H1 (cell line): ENCODE data around the gene SYPL1.

ENCODE experiments used
- BCL11A ChIP-seq, 2 experiments: IDR thresholded peaks; one replicate each; pipeline ENCODE4 v1.6.1; 2011; ENCODE audit warnings: low read depth in 2 of 2, low read length in 2 of 2, mild to moderate bottlenecking in 2 of 2
- CEBPB ChIP-seq: IDR thresholded peaks from 2 replicates; pipeline ENCODE4 v1.6.1; 2012; ENCODE audit warnings: low read depth, low read length
- CTCF ChIP-seq, 3 experiments: IDR thresholded peaks; 1 replicate in 2 of 3; 2 replicates in 1 of 3; pipeline versions ENCODE4 v1.5.1 to v1.6.1; 2011; ENCODE audit warnings: low read length in 3 of 3, mild to moderate bottlenecking in 3 of 3, inconsistent platforms in 2 of 3, low read depth in 1 of 3, moderate library complexity in 1 of 3; ENCODE audit not compliant: insufficient read depth in 1 of 3; ENCODE audit errors: control extremely low read depth in 1 of 3
- EP300 ChIP-seq, 2 experiments: IDR thresholded peaks; 1 replicate in 1 of 2; 2 replicates in 1 of 2; pipeline ENCODE4 v1.6.1; 2011 to 2012; ENCODE audit warnings: low read depth in 2 of 2, low read length in 2 of 2, mild to moderate bottlenecking in 2 of 2, borderline replicate concordance in 1 of 2, inconsistent platforms in 1 of 2, moderate library complexity in 1 of 2
- EZH2 ChIP-seq: fragments of 200-600 bp; sonication (generic); IDR thresholded peaks from 2 replicates; pipeline ENCODE4 v1.7.1; 2012; ENCODE audit warnings: low read depth, mild to moderate bottlenecking, moderate library complexity, low read length, inconsistent platforms; ENCODE audit not compliant: severe bottlenecking
- KDM4A ChIP-seq: IDR thresholded peaks from one replicate; pipeline ENCODE4 v1.7.1; 2012; ENCODE audit warnings: low read depth, mild to moderate bottlenecking, moderate library complexity, low read length, inconsistent platforms; ENCODE audit not compliant: severe bottlenecking
- SUZ12 ChIP-seq: fragments of 200-600 bp; sonication (generic); IDR thresholded peaks from 2 replicates; pipeline ENCODE4 v1.6.1; 2012; ENCODE audit warnings: mild to moderate bottlenecking, inconsistent platforms, low read length, moderate library complexity, mixed read lengths

GRCh38 chr7:106110238-106110560 is 1.9 kb downstream of the SYPL1 start:
- TF ChIP-seq EZH2 (no peak), CTCF (IDR thresholded peaks at IDR 0.05; ENCODE audit: control extremely low read depth in 1 of 3, insufficient read depth in 1 of 3, low read depth in 1 of 3, low read length in 3 of 3) (no peak), KDM4A (no peak), CEBPB (no peak), BCL11A (IDR thresholded peaks at IDR 0.05; ENCODE audit: low read depth in 2 of 2, low read length in 2 of 2) (no peak), SUZ12 (no peak), EP300 (IDR thresholded peaks at IDR 0.05; ENCODE audit: borderline replicate concordance in 1 of 2, low read depth in 2 of 2, low read length in 2 of 2) (no peak)
